ENCODE measurements around the gene CLASP2. TPM values are rescaled to one million over a fixed set of nuclear protein-coding genes. Genes with fewer than 3 reads are reported as not detected.

Gene CLASP2
- total RNA-seq, 1 experiment from 2014 or later = 66.3 TPM

DNA sequence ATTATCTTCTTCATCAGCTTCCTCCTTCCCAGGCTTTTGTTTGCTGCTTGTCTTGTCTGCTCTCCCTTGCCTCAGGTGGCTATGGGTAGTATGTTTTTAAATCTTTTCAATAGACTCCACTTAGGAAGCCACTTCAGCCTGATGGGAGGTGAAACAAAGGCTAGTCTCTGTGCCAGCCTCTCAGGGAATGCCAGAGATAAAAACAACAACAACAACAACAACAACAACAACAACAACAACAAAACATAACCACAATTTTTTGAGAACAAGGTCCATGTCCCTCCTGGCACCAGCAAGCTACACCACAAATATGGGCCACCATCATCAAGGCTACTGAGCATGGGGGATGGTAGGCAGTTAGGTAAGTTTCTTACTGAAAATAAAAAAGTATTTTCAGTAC is 213.0 kb downstream of the CLASP2 start:
- BruUV-seq (replicated peaks) = no TSS peak
- no peak overlapping the region for H3K4me3 ChIP-seq (ENCODE audit: low read depth, low read length)
- Mint-ChIP-seq H3K27me3 (ENCODE audit: insufficient read depth, unreplicated experiment) (no peaks in the 10 kb centered on the region), H3K9me3 (ENCODE audit: unreplicated experiment) (no peaks in the 10 kb centered on the region), H3K27ac (ENCODE audit: unreplicated experiment) (no peak overlapping the region), H3K36me3 (ENCODE audit: insufficient read depth, unreplicated experiment) (peaks cover 45% of the 10 kb centered on the region), H3K4me3 (ENCODE audit: unreplicated experiment) (no peak overlapping the region), H3K4me1 (ENCODE audit: low read depth, unreplicated experiment) (no peaks in the 10 kb centered on the region)
- CTCF ChIA-PET = no interaction called here
- POLR2A ChIA-PET = no interaction called here
- intact Hi-C loops (cut with micrococcal nuclease; ENCODE audit: unreplicated experiment) = no loop called here
- TF ChIP-seq, protein P1, sequence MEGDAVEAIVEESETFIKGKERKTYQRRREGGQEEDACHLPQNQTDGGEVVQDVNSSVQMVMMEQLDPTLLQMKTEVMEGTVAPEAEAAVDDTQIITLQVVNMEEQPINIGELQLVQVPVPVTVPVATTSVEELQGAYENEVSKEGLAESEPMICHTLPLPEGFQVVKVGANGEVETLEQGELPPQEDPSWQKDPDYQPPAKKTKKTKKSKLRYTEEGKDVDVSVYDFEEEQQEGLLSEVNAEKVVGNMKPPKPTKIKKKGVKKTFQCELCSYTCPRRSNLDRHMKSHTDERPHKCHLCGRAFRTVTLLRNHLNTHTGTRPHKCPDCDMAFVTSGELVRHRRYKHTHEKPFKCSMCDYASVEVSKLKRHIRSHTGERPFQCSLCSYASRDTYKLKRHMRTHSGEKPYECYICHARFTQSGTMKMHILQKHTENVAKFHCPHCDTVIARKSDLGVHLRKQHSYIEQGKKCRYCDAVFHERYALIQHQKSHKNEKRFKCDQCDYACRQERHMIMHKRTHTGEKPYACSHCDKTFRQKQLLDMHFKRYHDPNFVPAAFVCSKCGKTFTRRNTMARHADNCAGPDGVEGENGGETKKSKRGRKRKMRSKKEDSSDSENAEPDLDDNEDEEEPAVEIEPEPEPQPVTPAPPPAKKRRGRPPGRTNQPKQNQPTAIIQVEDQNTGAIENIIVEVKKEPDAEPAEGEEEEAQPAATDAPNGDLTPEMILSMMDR (IDR thresholded peaks at IDR 0.05; ENCODE audit: insufficient read depth in 1 of 2, low read depth in 1 of 2, low read length in 1 of 2, severe bottlenecking in 1 of 2, unreplicated experiment in 1 of 2) = no peak
- no peaks in the 10 kb centered on the region for H3K27me3 ChIP-seq (replicated peaks; ENCODE audit: control insufficient read depth, insufficient read depth, low read length)
- H3K9me3 ChIP-seq = peaks cover 4% of the 10 kb centered on the region; the same call in 1 of the 2 replicates
- DNase-seq = no peak
- 0 out of 2 replicates have a peak, but pooled peaks cover 2% of the 10 kb centered on the region for H3K36me3 ChIP-seq (ENCODE audit: control insufficient read depth, insufficient read depth, low read length)
- no peaks in the 10 kb centered on the region for H3K4me1 ChIP-seq

DNA sequence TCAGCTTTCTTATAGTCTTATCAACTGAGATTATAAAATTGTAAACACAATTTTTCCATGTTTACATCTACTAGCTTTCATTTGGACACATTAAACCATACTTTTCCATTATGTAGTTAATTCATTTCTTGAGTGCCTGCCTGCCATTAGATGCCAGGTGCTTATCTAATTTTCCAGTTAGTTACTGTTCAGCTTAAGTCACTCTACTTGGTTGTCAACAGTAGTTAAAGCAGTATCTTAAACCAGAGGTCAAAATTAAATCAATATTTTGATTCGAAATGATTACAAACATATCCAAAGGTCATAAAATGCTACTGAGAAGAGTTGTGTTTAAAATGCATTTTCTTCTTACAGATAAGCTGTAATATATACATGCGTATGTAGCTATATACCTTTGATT is 221.6 kb downstream of the CLASP2 start:
- no peak for DNase-seq
- BruUV-seq (replicated peaks) = no TSS peak
- intact Hi-C loops (cut with micrococcal nuclease; ENCODE audit: unreplicated experiment) = no loop called here
- no peaks in the 10 kb centered on the region for H3K4me1 Mint-ChIP-seq (ENCODE audit: low read depth, unreplicated experiment)
- H3K4me3 Mint-ChIP-seq (ENCODE audit: unreplicated experiment) = no peak overlapping the region
- H3K27me3 Mint-ChIP-seq (ENCODE audit: insufficient read depth, unreplicated experiment) = no peaks in the 10 kb centered on the region
- H3K4me1 ChIP-seq = no peaks in the 10 kb centered on the region
- ChIA-PET CTCF (no interaction called here), POLR2A (interaction anchor here (0.7 kb wide), 1 partner anchor 56 kb away, joined by 3 read pairs; the partner anchor contains the start of gene UBP1)
- H3K9me3 Mint-ChIP-seq (ENCODE audit: unreplicated experiment) = no peaks in the 10 kb centered on the region
- no peak overlapping the region for H3K27ac Mint-ChIP-seq (ENCODE audit: unreplicated experiment)
- TF ChIP-seq, protein P1 (IDR thresholded peaks at IDR 0.05; ENCODE audit: insufficient read depth in 1 of 2, low read depth in 1 of 2, low read length in 1 of 2, severe bottlenecking in 1 of 2, unreplicated experiment in 1 of 2) = no peak
- H3K36me3 Mint-ChIP-seq (ENCODE audit: insufficient read depth, unreplicated experiment) = peaks cover 11% of the 10 kb centered on the region
- H3K4me3 ChIP-seq (ENCODE audit: low read depth, low read length) = no peak overlapping the region
- no peaks in the 10 kb centered on the region for H3K9me3 ChIP-seq
- no peaks in the 10 kb centered on the region for H3K27me3 ChIP-seq (replicated peaks; ENCODE audit: control insufficient read depth, insufficient read depth, low read length)
- H3K36me3 ChIP-seq (ENCODE audit: control insufficient read depth, insufficient read depth, low read length) = no peaks in the 10 kb centered on the region

DNA sequence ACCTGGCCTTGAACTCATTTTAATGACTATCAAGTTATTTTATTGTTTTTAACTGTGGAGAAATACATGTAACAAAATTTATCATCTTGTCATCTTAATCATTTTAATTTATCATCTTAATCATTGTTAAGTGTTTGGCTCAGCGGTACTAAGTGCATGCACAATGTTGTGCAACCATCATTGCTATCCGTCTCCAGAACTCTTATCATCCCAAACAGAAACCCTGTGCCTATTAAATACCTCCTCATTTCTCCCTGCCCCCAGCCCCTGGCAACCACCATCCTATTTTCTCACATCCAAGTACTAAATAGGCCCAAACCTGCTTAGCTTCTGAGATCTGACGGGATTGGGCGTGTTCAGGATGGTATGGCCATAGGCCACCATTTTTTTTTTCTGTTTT is 226.3 kb downstream of the CLASP2 start:
- Mint-ChIP-seq H3K4me3 (ENCODE audit: unreplicated experiment) (no peak overlapping the region), H3K27me3 (ENCODE audit: insufficient read depth, unreplicated experiment) (no peaks in the 10 kb centered on the region), H3K27ac (ENCODE audit: unreplicated experiment) (no peak overlapping the region), H3K4me1 (ENCODE audit: low read depth, unreplicated experiment) (no peaks in the 10 kb centered on the region), H3K36me3 (ENCODE audit: insufficient read depth, unreplicated experiment) (no peaks in the 10 kb centered on the region), H3K9me3 (ENCODE audit: unreplicated experiment) (peaks cover 3% of the 10 kb centered on the region)
- Histone ChIP-seq H3K36me3 (ENCODE audit: control insufficient read depth, insufficient read depth, low read length) (no peaks in the 10 kb centered on the region), H3K4me3 (ENCODE audit: low read depth, low read length) (no peak overlapping the region), H3K27me3 (replicated peaks; ENCODE audit: control insufficient read depth, insufficient read depth, low read length) (no peaks in the 10 kb centered on the region), H3K4me1 (no peaks in the 10 kb centered on the region), H3K9me3 (no peaks in the 10 kb centered on the region)
- no peak for DNase-seq
- TF ChIP-seq, protein P1 (IDR thresholded peaks at IDR 0.05; ENCODE audit: insufficient read depth in 1 of 2, low read depth in 1 of 2, low read length in 1 of 2, severe bottlenecking in 1 of 2, unreplicated experiment in 1 of 2) = no peak
- ChIA-PET CTCF (no interaction called here), POLR2A (no interaction called here)
- intact Hi-C loops (cut with micrococcal nuclease; ENCODE audit: unreplicated experiment) = no loop called here
- BruUV-seq (replicated peaks) = no TSS peak

All from Caco-2 (cell line).